Measurements from ENCODE around the gene ADRB1.

Gene ADRB1

DNA sequence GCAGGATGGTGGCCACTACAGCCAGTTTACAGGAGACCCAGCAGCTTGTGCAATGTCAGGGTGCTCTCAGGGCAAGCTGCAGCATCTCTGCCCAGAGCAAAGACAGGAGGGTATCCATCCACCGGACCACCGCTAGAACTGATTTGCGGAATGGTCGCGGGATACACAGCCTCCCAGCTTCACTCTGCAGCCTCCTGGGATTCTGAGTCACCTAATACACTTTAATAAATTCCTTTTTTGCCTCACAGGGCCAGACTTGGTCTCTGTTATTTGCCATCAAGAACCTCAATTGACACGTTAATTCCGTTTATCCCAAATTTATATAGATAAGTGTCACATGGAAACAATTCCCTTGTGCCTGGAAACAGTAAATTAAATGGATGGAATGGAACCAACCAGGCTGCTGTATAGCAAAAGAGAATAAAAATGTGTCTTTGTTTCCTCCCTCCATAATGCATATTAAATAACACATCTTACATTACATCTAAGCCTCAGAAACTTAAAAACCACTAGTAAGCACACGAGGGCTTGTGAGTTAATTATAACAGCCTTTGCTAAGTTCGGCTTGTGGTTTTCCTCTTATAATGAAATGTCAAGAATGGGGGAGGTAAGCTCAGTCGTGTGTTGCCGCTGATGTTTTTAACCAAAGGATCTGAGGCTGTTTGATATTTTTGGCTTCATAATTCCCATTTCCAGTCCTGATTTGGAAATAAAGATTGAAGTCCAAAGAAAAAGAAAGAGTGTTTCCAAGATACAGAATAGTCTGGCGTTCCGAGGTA lies 52.1 kb downstream of the ADRB1 start:
- DNase-seq: no peak

Data from NCI-H2081 treated with DMSO at 0.1 percent for 48 hours (cell line).